Measurements from ENCODE around the gene PFAS.
"Not testable (repeated sequence)": the region's sequence is repeated elsewhere in the genome, so short reads cannot be mapped to it uniquely, and the experiment has no call there.

The PFAS gene, protein sequence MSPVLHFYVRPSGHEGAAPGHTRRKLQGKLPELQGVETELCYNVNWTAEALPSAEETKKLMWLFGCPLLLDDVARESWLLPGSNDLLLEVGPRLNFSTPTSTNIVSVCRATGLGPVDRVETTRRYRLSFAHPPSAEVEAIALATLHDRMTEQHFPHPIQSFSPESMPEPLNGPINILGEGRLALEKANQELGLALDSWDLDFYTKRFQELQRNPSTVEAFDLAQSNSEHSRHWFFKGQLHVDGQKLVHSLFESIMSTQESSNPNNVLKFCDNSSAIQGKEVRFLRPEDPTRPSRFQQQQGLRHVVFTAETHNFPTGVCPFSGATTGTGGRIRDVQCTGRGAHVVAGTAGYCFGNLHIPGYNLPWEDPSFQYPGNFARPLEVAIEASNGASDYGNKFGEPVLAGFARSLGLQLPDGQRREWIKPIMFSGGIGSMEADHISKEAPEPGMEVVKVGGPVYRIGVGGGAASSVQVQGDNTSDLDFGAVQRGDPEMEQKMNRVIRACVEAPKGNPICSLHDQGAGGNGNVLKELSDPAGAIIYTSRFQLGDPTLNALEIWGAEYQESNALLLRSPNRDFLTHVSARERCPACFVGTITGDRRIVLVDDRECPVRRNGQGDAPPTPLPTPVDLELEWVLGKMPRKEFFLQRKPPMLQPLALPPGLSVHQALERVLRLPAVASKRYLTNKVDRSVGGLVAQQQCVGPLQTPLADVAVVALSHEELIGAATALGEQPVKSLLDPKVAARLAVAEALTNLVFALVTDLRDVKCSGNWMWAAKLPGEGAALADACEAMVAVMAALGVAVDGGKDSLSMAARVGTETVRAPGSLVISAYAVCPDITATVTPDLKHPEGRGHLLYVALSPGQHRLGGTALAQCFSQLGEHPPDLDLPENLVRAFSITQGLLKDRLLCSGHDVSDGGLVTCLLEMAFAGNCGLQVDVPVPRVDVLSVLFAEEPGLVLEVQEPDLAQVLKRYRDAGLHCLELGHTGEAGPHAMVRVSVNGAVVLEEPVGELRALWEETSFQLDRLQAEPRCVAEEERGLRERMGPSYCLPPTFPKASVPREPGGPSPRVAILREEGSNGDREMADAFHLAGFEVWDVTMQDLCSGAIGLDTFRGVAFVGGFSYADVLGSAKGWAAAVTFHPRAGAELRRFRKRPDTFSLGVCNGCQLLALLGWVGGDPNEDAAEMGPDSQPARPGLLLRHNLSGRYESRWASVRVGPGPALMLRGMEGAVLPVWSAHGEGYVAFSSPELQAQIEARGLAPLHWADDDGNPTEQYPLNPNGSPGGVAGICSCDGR (N-terminal part only)

DNA sequence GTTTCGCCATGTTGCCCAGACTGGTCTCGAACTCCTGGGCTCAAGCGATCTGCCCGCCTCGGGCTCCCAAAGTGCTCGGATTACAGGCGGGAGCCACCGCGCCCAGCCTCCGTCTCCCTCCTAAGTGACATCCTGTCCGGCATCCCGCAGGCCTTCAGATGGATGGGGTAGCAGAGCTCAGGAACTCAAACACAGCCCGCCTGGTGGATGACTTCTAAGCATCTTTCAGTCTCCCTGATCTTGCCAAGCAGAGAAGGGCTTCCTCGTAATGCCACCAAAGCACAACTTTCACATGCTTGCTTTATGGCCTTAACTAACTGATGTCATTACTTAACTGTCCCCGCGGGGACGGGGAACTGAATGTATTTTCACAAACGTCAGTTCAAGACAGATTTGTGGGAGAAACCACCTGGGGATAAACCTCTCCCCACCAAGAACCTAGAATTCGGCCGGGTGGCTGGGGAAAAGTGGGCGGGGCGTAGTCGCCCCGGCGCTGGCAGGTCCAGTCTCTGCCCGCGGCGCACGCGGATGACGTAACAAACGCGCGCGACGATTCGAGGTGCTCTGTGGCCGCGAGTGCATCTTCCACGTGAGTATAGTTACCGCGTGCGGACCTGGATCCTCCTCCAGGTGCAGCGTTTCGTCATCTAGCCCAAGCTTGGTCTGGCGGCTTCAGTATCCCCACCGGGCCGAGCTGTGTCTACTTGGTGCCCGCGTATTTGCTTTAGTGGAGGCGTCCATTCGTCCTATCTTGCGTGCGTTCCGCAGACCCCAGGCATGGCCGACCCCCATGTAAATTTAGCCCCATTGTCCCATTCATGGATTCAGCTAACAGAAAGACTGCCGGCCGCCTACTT is at the start of gene PFAS:
Gene PFAS (plus strand): TSS at position 539 of the 857 bp plus-strand sequence. CDS start 4,649 bp downstream, outside the sequence.
- DNase-seq = peak; percentile 94

DNA sequence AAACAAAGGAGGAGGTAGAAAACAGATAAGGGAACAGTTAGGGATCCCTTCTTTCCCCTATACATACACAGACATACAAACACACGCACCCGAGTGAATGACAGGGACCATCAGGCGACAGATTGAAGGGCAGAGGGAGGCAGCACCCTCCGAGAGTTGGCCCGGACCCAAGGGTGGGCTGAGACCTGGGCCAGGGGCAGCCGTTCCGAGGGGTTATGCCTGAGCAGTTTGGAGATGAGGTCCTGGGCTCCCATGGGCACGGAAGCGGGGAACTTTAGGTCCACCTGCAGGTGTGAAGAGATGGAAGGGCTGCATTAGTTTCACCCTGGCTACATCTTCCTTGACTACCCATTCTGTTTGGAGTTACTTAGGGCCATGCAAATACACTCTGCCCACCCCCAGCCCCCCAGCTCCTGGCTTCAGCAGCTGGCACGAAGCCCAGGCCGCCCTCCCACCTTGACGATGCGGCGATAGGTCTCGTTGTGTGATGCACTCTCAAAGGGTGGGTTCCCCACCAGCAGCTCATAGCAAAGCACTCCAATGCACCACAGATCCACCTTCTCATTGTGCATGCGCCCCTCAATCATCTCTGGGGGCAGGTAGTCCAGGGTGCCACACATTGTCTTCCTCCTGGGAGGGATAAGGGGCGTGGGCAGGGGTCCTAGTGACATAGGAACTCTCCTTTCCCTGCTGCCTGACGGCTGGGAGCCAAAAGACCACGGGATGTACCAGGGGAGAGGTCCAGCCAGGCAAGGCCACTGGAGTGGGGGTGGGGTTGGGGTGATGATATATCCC is 44.1 kb upstream of the PFAS start:
- no peak for DNase-seq

DNA sequence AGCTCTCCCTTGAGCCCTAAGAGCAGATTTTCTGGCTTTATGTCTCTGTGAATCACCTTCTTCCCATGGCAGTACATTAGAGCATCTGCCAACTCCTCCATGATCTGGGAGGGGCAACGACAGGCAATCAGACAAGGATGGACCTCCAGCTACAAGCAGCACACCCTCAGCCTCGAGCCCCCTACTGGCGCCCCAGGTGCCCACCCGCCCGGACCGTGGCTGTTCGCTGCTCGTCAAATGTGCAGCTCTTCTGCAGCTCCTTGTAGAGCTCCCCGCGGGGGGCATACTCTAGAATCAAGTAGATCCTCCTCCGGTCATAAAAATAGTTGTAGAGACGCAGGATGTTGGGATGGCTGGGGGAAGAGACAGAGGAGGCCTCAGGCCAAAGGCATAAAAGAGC is 42.6 kb upstream of the PFAS start:
- DNase-seq = no peak

DNA sequence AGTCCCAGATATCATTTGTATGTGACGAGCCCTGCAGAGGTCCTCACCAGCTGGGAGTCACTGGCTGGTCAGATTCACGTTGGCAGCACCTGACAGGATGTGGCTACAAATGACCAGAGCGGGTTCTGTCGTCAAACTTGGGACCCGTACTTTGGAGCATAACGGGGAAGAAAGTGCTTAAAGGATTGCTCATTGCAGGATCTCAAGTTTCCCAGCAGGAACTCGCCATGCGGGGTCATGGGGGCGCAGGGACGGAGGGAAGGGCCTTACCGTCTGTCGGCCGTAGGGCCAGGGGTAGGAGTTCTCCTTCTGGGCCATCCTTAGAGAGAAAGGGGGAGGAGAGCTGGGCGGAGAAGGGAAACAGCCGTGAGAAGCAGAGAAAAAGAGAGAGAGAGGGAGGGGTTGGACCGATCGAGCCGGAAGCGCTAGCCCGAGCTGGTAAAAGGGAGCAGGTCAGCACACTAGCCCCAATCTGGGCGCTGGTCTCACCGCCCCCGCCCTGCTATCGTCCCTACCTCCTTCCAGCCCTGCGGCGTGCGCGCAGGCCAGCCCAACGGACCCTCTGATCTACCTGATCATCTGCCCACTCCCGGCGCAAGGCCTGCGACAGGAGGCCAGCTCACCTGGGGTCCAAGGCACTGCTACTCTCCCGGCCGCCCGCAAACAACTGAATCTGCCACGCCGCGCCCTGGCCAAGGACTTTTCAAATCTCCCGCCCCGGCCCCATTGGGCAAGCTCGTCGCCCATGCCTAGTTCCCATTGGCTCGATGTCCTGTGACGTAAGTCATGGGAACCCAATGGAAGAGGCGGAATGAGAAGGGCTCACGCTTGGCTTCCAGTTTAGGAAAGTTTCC is 39.0 kb upstream of the PFAS start, which contains the start of gene AURKB:
Gene AURKB (minus strand): TSS at position 669 of the 854 bp plus-strand sequence. CDS start 351 bp downstream, at position 318.
- peak; percentile 92 for DNase-seq

DNA sequence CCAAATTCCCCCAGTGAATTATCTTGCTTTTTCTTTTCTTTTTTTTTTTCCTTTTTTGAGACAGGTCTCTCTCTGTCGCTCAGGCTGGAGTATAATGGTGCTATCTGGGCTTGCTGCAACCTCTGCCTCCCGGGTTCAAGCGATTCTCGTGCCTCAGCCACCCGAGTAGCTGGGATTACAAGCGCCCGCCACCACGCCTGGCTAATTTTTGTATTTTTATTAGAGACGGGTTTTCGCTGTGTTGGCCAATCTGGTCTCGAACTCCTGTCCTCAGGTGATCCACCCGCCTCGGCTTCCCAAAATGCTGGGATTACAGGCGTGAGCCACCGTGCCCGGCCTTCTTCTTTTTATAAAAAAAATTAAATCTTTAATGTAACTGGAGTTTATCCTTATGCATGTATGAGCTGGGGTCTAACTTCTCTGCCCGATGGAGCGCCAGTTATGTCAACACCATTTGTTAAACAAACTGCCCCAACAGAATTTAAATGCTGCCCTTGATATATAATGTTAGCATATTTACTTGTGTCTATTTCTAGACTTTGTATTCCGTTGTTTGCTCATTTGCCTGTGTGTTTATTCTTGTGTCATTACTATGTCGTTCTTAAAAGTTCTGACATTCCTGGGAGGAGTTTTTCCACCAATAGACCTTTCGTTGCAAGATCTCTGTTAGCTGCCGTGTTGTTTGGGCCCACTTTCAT is 38.2 kb upstream of the PFAS start:
- no peak for DNase-seq

DNA sequence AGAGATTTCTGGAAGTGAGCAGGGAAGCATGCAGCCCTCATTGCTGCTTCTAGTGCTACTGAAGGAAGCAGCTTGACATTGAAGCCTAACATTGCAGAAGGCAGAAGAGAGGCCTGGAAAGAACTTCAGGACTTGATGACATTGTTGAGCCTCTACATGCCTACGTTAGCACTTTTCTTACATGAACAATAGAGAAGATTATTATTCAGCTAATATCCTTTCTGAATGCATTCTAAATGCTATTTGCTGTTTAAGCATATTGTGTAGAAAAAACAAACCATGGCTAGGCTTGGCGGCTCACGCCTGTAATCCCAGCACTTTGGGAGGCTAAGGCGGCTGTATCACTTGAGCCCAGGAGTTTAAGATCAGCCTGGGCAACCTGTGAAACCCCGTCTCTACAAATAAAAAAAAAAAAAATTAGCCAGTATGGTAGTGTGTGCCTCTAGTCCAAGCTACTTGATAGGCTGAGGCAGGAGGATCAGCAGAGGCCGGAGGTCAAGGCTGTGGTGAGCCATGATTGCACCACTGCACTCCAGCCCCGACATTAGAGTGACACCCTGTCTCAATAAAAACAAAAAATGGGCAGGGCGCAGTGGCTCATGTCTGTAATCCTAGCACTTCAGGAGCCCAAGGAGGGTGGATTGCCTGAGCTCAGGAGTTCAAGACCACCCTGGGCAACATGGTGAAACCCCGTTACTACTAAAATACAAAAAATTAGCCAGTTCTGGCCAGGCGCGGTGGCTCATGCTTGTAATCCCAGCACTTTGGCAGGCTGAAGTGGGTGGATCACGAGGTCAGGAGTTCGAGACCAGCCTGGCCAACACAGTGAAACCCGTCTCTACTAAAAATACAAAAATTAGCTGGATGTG is 36.5 kb upstream of the PFAS start:
- DNase-seq = no peak

DNA sequence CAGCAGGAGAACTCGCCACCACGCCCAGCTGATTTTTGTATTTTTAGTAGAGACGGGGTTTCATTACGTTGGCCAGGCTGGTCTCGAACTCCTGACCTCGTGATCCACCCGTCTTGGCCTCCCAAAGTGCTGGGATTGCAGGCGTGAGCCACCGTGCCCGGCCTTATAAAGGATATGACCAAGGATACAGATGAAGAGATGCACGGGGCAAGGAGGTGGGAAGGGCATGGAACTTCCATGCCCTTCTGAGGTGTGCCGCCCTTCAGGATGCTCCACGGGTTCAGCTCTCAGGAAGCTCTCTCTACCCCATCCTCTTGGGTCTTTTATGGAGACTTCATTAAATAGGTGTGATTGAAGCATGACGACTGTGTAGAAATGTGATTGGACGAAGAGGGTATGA is 35.1 kb upstream of the PFAS start:
- not testable (repeated sequence) for DNase-seq

DNA sequence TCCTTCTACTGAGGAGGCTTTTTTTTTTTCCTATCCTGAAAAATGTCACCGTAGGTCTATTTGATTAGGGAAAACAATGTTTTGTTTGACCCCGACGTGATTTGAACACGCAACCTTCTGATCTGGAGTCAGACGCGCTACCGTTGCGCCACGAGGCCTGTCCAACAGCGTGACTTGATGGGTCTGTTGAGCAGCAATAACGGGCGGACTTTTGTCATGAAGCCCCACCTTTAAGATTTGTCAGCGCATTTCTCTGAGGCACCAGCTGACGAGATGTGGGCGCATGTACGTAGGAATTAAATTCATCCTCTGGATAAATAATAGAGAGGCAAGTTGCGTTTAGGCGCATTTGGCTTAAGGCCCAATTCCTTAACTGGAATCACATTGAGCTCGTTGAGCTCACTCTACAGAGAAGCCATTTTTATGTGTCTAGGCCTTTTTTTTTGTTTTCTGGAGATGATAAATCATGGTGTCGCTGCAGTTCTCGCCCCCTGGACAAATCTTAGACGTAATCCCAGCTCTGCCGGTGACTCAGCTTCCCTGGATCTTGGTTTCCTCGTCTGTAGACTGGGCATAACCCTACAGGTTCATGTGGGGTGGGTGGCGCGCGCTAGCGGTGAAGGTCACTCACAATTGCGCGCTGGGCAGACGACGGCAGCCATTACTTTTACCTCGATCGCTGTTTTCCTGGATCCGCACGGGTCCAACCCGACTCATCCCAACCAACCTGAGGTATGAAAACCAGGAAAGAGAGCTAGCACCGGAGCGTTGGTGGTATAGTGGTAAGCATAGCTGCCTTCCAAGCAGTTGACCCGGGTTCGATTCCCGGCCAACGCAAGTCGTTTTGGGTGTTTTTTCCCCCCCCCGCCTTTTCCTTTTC is 28.1 kb upstream of the PFAS start:
- DNase-seq = peak; percentile 94

DNA sequence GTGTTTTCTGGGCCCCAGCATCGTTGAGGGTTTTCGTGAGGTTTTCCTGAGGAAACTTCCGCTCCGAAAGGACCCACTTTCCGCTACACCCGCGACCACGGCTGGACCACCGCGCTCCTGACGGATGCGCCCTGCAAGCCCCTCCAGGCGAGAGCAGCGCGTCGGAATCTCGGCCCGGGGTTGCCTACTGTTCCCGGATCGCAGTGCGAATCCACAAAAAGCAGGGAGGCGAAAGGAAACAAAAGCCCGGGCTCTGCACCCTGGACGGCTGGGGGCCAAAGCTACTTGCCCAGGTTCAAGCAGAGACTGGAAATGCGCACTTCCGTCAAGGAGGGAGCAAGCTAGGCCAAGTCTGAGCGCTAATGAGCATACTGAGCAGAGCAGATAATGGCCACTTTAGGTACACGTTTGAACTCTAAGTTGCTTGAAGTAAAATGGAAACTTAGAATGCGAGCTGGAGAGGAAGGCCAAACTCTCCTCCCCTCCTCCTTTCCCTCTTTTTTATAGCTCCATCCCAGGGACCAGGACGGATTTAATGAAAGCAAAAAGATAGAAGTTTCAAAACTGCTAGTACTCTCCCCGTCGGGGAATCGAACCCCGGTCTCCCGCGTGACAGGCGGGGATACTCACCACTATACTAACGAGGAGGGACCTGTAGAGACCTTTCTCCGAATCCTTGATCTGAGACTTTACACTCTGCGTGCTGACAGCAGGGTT is 27.3 kb upstream of the PFAS start:
- peak; percentile 95 for DNase-seq

DNA sequence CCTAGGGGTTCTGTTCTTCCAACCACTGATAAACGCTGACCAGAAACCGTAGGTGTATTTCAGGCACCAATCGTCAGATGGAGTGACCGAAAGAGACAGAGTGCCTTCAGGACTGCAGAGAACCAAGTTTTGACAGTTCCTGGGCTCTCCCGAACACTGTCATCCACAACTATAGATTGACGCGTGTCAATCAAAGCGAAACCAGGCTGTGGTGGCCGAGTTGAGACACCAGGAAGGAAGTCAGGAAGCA is 26.8 kb upstream of the PFAS start:
- DNase-seq = peak; percentile 89

DNA sequence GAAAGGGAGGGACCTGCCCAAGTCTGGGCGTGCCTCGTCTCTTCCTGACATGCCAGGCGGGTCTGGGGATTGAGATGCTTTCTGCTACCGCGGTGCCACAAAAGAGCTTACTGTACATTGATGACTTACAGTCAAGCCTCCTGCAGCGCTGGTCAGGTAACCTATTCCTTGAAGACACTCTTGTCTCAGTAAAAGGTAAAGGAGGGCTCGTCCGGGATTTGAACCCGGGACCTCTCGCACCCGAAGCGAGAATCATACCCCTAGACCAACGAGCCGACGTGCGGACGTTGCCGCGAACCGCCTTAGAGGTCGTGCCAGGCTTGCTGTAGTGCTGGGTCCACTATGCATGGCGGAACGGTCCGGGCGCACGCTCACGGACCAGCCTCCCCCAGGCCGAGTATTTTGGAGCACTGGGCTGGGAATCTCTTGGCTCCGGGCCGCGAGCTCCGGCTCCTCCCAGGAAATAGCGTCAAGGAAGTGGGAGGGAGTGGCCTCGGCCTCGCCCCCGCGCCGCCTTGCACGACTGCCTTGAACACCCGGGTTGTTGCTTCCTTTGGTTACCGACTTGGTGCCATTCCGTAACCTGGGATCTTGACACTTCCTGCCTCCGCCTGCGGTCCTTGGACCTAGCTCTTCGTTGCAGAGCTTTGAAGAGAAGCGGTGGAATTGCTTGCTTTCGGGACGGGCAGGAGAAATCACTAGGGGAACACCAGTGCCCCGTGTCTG is 26.3 kb upstream of the PFAS start:
- DNase-seq = peak; percentile 93

DNA sequence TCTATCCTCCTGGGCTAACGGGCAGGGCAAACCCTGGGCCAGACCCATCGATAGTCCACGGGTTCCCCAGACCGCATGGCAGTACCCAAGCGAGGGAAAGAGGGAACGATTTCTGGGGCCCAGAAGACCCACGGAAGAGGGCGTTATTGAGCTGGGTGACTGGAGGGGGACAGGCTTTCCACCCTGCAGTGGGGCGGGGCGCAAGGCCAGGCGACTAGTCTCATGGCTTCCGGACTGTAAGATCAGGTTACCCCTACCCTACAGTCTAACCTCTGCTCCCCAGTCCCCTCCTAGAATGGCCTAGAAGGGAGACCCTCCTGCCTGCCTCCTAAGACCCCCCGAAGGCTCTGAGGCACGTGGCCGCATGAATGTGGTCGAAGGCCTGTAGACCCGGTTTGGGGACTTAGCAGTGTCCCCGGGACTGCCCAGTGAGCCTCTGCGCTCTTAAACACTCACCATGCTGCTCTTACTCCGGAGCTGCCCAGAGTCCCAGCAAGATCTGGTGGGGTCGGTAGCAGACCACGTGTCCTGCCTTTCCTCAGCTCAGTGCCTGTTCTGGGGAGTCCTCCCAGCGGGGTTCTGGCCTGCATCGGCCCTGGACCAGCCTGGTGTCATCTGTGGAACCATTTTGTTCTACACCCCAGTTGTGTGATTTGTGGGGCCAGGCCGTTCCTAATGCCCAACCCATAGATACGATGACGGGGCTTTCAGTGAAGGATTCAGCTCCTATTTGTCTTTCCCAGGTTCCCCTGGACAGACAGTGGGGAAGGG is 25.5 kb upstream of the PFAS start:
- peak; percentile 80 for DNase-seq

DNA sequence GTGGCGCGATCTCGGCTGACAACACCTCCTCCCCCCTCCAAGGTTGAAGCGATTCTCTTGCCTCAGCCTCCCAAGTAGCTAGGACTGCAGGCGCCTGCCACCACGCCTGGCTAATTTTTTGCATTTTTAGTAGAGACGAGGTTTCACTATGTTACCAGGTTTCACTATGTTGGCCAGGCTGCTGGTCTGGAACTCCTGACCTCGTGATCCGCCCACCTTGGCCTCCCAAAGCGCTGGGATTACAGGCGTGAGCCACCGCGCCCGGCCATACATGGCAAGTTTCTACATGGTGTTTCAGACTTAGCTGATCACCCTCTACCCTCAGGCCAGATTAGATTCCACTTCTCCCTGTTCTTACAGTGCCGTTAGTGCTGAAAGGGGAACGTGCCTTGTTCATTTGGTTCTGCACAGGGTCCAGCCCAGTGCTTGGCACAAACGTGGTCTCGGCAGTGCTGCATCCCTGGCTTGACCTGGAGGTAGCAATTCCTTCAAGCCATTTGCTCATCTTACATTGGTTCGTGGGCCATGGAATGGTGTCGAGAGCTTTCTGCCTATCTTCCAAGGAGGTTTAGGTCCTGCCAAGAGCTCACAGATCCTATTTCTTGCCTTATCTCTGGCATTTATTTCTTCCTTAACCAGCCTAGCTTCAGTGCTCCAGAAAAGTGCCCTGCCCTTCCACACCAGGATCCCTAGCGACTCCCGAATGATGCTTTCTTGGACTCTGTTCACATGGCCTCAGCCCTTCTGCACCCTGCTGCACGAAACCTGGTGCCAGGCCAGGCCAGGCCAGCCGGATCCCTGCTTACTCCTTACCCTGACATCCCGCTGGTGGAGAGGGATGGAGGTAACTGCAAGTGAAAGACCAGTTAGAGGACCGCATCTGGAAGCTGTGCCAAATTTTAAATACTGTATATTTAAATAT is 23.9 kb upstream of the PFAS start:
- DNase-seq = no peak
